GM21390 (cell line): ENCODE data around the gene SDR42E1.

Source experiments
- ATAC-seq: cut with Tn5 transposase; IDR thresholded peaks from one replicate; pipeline ENCODE4 v1.9.1; 2021; ENCODE audit not compliant: unreplicated experiment

The SDR42E1 gene

DNA sequence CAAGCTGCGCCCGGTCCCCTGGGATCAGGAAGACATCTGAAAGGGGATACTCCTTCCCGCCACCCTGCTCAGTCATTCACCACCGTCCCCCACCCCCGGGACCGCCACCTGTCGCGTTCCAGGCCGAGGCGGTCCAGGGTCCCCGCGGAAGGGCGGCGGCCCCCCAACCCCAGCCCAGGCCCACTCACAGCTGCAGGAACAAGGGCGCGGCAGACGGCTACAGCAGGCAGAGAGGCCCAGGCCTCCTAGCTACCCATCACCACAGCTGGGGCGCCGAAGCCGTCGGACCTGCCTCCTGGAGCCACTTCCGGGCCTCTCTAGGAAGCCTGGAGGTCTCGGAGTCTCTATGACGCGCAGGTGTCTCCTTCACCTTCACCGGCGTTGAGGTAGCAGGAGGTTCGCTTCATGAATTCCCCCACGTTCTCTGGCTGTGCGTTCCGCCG lies at the start of gene SDR42E1:
Gene SDR42E1, minus strand, starts transcription at position 272 of the 443 bp plus-strand sequence. CDS start 10,612 bp downstream, outside the sequence.
- peak; percentile 95 for ATAC-seq

- ATAC-seq, result no peak
These were observed 48.7 kb upstream of the SDR42E1 start for GRCh38 chr16:82059983-82060421.

DNA sequence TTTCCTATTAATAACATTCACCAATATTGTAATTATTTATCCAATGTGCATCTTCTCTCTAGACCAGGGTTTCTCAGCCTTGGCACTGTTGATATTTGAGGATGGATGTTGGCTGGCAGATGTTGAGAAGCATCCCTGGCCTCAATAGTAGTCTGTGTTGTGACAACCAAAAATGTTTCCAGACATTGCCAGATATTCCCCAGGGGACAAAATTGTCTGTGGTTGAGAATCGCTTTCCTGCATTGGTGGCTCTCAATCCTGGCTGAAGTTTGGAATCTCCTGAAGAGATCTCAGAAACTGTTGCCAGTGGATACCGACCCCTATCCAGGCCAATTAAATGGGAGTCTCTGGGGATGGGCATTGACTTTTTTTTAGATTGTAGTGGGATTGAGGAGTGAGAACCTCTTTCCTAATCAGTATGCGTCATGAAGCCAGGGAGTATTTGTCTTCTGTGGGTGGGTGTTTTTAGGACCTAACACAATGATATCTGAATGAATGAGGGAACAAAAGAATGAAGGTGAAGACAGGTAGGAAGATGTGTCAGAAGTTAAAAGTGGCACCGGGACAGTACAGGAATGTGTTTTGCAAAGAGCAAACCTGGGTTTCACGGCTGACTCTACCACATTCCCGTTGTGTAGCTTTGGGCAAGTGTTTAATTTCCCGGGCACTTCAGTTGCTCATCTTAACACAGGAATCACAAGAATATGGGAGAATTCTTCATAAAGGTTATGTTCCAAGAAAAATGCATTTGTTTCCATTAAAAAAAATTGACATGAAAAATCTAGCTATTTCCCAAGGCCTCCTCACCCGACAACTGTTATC lies 48.1 kb upstream of the SDR42E1 start:
- no peak for ATAC-seq

DNA sequence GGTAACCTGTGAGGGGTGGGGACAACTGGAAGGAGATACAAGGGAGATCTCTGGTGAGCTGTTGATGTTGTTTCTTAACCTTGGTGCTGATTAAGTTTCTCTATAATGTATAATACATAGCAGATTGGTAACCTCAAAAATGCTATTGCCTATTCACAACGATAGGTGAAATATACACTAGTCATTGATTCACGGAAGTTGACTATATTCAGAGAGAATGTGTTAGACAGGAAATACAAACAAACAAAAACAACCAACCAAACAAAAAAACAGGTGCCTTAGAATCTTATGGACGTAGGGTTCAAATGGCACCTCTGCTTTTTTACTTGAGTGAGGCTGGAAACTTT lies 45.3 kb upstream of the SDR42E1 start:
- ATAC-seq, result no peak

DNA sequence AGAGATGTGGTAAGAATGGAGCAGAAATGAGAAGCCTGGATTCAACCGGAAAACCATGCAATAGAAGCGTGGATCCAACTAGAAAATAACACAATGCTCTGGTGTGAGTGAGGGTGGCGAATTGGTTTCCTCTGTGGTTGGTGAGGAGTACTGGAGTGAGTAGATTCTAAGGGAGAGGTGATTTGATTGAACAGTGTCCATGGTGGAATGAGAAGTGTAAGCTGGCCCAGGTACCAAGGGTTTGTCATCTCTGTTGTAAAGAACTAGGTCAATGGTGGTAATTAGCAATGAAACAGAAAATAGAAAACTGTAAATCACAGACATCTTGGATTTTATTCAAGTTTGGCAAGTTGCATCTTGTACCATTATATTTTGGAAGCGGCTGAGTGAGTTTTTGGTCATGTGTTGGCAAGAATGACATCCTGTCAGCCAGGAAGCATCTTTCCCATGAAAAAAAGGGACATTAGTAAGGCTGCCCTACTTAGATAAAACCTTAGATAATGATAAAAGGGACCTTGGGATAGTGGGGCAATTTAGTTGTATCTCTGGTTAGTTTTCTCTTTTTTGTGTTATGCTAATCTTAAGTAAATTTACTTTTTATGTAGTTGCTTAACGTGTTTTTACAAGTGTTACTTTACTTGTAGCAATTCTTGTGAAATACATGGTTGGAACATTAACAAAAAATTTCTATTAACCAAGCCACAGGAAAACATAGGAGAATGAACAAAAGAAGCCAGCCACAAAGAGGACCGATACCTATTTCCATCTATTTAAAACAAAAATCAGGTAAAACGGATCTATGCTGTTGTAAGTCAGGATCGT lies 44.7 kb upstream of the SDR42E1 start:
- ATAC-seq, result no peak

DNA sequence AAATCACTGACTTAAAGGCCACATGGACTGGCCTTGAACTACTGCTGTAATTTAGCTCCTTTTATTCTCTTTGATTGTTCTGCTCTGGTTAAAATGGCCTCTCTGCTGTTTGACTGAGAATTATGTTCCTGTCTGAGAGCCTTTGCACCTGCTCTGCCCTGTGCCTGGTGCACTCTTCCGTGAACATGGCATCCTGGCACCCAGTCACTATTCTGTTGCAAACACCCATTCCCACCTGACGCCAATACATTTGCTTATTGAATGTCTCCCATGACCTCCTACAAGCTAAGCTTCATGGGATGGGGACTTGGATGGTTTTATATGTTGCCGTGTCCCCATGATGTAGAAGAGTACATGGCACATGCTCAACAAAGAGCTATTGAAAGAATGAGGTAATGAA lies 43.8 kb upstream of the SDR42E1 start:
- no peak for ATAC-seq

DNA sequence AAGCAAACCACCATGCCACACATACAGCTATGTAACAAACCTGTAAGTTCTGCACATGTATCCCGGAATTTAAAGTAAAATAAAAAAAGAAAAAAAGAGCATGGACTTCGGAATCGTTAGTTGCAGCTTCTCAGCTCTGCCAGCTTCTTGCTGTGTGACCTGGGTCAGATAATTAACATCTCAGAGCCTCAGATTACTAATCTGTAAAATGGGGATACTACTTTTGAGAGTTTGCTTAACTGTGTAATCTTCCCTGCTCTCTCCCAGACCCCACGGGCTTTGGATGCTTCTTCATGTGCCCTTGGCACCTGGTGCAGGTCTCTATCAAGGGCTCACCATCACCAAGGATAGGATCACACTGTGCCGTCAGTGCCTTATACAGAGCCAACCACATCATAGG lies 40.4 kb upstream of the SDR42E1 start:
- ATAC-seq, result no peak

DNA sequence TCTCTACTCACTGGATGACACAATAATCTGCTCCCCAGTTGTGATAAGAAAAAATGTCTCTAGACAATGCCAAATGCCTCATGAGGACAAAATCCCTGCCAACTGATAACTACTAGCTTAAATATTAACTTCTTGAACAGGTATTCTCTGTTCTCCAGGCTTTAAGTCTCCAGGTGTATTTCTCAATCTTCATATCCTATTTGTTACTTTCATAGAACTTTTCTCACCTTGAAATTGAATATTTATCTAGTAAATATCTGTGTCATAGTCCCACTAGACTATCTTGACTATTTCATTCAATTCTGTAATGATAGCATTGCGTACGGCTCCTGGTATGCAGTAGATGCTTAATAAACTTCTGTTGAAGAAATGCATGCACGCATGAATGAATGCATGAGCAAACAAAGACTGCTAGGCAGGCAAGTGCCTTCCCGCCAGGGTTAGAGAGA lies 39.7 kb upstream of the SDR42E1 start:
- no peak for ATAC-seq

DNA sequence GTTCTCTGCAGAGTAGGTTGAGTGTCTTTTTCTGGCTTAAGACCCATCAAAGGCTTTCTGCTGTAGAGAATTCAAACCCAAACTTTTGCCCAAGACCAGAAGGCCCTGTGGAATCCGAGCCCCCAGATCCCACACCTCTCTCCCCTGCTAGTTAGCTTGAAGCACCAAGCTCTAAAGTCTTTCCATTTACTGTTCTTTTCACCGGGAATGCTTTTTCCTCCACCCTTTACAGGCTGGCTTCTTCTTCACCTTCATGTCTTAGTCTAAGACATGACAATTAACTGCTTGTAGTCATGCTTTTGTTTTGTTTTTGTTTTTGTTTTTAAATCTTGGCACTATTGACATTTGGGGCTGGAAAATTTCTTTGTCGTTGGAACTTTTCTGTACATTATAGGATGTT lies 39.2 kb upstream of the SDR42E1 start:
- no peak for ATAC-seq

DNA sequence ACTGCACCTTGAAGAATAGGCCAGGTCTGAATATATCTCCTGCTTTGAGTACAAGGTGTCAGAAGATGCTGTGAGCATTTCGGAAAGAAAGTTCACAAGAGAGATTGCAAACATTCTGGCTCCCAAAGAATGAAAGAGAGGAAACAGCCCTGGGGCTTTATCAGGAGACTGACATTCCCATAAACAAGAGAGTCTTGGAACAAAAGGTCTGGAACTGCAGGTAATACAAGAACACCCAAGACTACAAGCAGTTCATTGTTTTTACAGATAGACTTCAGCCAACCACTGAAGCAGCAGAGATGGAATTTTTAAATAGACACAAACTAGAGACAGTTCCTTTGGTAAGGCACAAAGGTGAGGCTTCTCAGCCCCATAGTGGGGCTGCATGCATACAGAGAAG lies 38.2 kb upstream of the SDR42E1 start:
- ATAC-seq, result no peak

GRCh38 chr16:82047787-82048186 lies 36.5 kb upstream of the SDR42E1 start:
- ATAC-seq, result no peak

DNA sequence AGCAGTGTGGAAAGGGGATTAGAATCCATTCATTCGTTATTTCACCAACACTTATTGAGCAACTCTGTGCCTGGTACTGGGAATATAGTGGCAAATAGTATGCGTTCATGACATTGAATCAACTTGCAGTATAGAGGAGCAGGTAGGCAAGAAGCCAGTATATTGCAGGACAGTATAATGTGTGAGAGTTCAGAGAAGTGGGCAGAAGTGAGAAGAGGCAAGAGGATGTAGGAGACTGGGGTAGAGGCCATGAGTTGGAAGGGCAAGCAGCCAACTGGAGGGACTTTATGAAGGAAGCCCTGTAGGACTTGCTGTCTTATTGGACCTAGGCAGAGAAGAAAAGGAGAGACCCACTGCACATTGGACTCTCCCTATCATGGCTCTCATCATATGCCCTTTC lies 36.1 kb upstream of the SDR42E1 start:
- ATAC-seq, result no peak

GRCh38 chr16:82046941-82047340 lies 35.7 kb upstream of the SDR42E1 start:
- no peak for ATAC-seq

DNA sequence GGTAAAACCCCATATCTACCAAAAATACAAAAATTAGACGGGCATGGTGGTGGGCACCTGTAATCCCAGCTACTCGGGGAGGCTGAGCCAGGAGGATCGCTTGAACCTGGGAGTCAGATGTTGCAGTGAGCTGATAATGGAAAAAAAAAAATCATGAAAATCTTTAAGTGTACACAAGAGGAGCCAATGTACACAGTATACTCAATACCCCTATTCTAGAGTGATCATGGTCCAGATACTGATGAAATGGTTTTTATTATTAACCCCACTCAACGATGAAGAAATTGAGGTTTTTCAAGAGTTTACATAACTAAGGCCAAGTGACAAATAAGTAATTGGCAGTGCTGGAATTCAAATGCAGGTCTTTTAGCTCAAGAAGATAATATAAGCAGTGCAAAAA lies 35.3 kb upstream of the SDR42E1 start:
- ATAC-seq, result no peak

- no peak for ATAC-seq
These were observed 34.2 kb upstream of the SDR42E1 start for GRCh38 chr16:82045465-82045864.

- ATAC-seq, result no peak
These were observed 33.3 kb upstream of the SDR42E1 start for GRCh38 chr16:82044585-82044911.

GRCh38 chr16:82043680-82044584 lies 32.7 kb upstream of the SDR42E1 start:
- no peak for ATAC-seq

GRCh38 chr16:82042846-82043245 lies 31.6 kb upstream of the SDR42E1 start:
- no peak for ATAC-seq

- no peak for ATAC-seq
These were observed 30.9 kb upstream of the SDR42E1 start for GRCh38 chr16:82042144-82042543.

DNA sequence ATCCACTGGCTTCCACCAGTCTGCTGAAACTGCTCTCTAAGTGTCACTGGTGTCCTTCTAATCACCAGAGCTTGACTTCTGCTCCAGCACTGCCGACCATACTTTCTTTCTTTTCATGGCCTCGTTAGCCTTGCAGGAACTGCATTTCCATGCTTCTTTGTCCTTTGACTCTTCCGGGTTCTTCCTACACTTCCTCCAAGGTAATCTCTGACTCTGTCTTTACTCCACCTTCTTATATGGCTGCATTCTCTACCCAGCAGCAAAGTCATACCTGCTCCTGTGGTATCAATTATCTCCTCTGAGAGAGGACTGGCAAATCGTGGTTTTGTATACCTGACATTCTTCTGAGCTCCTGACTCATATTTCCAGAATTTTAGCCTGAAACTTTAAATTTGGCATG lies 30.3 kb upstream of the SDR42E1 start:
- no peak for ATAC-seq

GRCh38 chr16:82040296-82040695 lies 29.0 kb upstream of the SDR42E1 start:
- ATAC-seq, result no peak
